GM19099 (cell line): ENCODE data around the gene INSL6.

ENCODE experiments used
- POLR2A ChIP-seq: IDR thresholded peaks from 3 replicates; pipeline ENCODE4 v1.6.1; 2011; ENCODE audit warnings: low read depth; ENCODE audit not compliant: insufficient read length; ENCODE audit errors: extremely low read depth

Gene INSL6

GRCh38 chr9:5122116-5122515 lies 63.3 kb downstream of the INSL6 start:
- no peak for TF ChIP-seq POLR2A

- TF ChIP-seq POLR2A: no peak
Observed at GRCh38 chr9:5113994-5114748, 71.3 kb downstream of the INSL6 start.
